H1 (cell line): ENCODE results near the gene TEX30. TPM values are rescaled to one million over a fixed set of nuclear protein-coding genes. Genes with fewer than 3 reads are reported as not detected.

Experiments
- CTCF ChIA-PET: fragments of 300-600 bp; sonication (Branson Sonifier 250); formaldehyde crosslinking; loops from one replicate; lab custom pipeline; 2021; ENCODE audit not compliant: partially characterized antibody; lab: Charles Lee
- POLR2A ChIA-PET: fragments of 300-600 bp; sonication (Branson Sonifier 250); formaldehyde crosslinking; loops from one replicate; lab custom pipeline; 2021; ENCODE audit warnings: inconsistent platforms; ENCODE audit not compliant: partially characterized antibody; lab: Charles Lee
- DNase-seq, 2 experiments: peaks; one replicate each; pipeline versions ENCODE4 v3.0.0 to v3.0.0-alpha.2; 2010 to 2022; ENCODE audit warnings: low spot score in 2 of 2, low read depth in 1 of 2, mixed read lengths in 1 of 2
- FAIRE-seq: peaks from 2 replicates; lab custom pipeline; 2011; peaks lifted over from hg19 to GRCh38; lab: Jason Lieb, UNC
- H2AFZ ChIP-seq: 2 replicates; pipeline ENCODE4 v1.8.1; 2012; ENCODE audit warnings: low read length, inconsistent platforms
- H2AK5ac ChIP-seq: 2 replicates; pipeline ENCODE4 v1.6.1; 2013; ENCODE audit warnings: low read depth, low read length
- H2BK120ac ChIP-seq: replicated peaks from 2 replicates; pipeline ENCODE3; 2013; ENCODE audit warnings: low read depth, low read length, inconsistent platforms
- H2BK12ac ChIP-seq: 2 replicates; pipeline ENCODE4 v1.6.1; 2013; ENCODE audit warnings: low read depth, low read length
- H2BK15ac ChIP-seq: 2 replicates; pipeline ENCODE4 v1.6.1; 2013; ENCODE audit warnings: low read length
- H2BK20ac ChIP-seq: 2 replicates; pipeline ENCODE4 v1.6.1; 2013; ENCODE audit warnings: low read length
- H2BK5ac ChIP-seq: 2 replicates; pipeline ENCODE4 v1.6.1; 2013; ENCODE audit warnings: low read depth, low read length
- H3K14ac ChIP-seq: 2 replicates; pipeline ENCODE4 v1.6.1; 2013; ENCODE audit warnings: inconsistent platforms; ENCODE audit not compliant: insufficient read length
- H3K18ac ChIP-seq: 2 replicates; pipeline ENCODE4 v1.6.1; 2013; ENCODE audit warnings: low read length; ENCODE audit errors: extremely low read depth
- H3K23ac ChIP-seq: 2 replicates; pipeline ENCODE4 v1.6.1; 2013; ENCODE audit warnings: inconsistent platforms; ENCODE audit not compliant: insufficient read length
- H3K23me2 ChIP-seq: 2 replicates; pipeline ENCODE4 v1.6.1; 2013; ENCODE audit warnings: low read depth, low read length
- H3K27ac ChIP-seq: 2 replicates; pipeline ENCODE4 v1.6.1; 2011; ENCODE audit warnings: low read depth, low read length, inconsistent platforms
- H3K27me3 ChIP-seq, 4 experiments: replicated peaks in 1 of 4; 1 replicate in 1 of 4; 2 replicates in 3 of 4; pipeline versions ENCODE4 v1.6.1 to v1.8.1; 2011 to 2013; ENCODE audit warnings: low read length in 3 of 4, mild to moderate bottlenecking in 3 of 4, inconsistent platforms in 2 of 4, mixed read lengths in 2 of 4, moderate library complexity in 1 of 4; ENCODE audit not compliant: control insufficient read depth in 3 of 4, insufficient read depth in 3 of 4; ENCODE audit errors: extremely low read depth in 1 of 4
- H3K36me3 ChIP-seq, 4 experiments: 2 replicates each; pipeline versions ENCODE4 v1.6.1 to v1.8.1; 2011 to 2013; ENCODE audit warnings: mild to moderate bottlenecking in 4 of 4, low read length in 3 of 4, moderate library complexity in 2 of 4, control low read depth in 1 of 4, inconsistent platforms in 1 of 4; ENCODE audit not compliant: insufficient read depth in 4 of 4, control insufficient read depth in 2 of 4
- H3K4ac ChIP-seq: replicated peaks from 2 replicates; pipeline ENCODE3; 2013; ENCODE audit warnings: low read length, low read depth, mixed read lengths, inconsistent platforms; ENCODE audit not compliant: insufficient read length
- H3K4me1 ChIP-seq, 4 experiments: replicated peaks in 1 of 4; 1 replicate in 1 of 4; 2 replicates in 3 of 4; pipeline versions ENCODE4 v1.6.1 to v1.8.1; 2011 to 2013; ENCODE audit warnings: low read length in 3 of 4, inconsistent platforms in 2 of 4, mixed read lengths in 1 of 4; ENCODE audit not compliant: insufficient read depth in 4 of 4, control insufficient read depth in 3 of 4
- H3K4me2 ChIP-seq, 2 experiments: 2 replicates each; pipeline versions ENCODE4 v1.6.1 to v1.8.1; 2011 to 2013; ENCODE audit warnings: low read depth in 2 of 2, low read length in 2 of 2, control low read depth in 1 of 2, inconsistent platforms in 1 of 2, mild to moderate bottlenecking in 1 of 2; ENCODE audit not compliant: insufficient read depth in 1 of 2
- H3K4me3 ChIP-seq, 4 experiments: fragments of 200-600, 300-600 bp in 1 of 4; sonication (generic), shearing (Covaris generic), sonication (Bioruptor Twin) in 1 of 4; 2 replicates each; pipeline versions ENCODE4 v1.5.1 to v1.8.1; 2011 to 2016; ENCODE audit warnings: low read length in 4 of 4, low read depth in 3 of 4, control low read depth in 2 of 4, inconsistent platforms in 2 of 4, mild to moderate bottlenecking in 2 of 4, mixed read lengths in 1 of 4, moderate library complexity in 1 of 4; ENCODE audit not compliant: insufficient read depth in 2 of 4; ENCODE audit errors: extremely low read depth in 1 of 4
- H3K56ac ChIP-seq: replicated peaks from 2 replicates; pipeline ENCODE3; 2013; ENCODE audit warnings: low read depth, mild to moderate bottlenecking, mixed read lengths, low read length, inconsistent platforms; ENCODE audit not compliant: insufficient read length
- H3K79me1 ChIP-seq: 2 replicates; pipeline ENCODE4 v1.6.1; 2013; ENCODE audit warnings: low read depth, low read length, control low read depth
- H3K79me2 ChIP-seq, 2 experiments: 2 replicates each; pipeline versions ENCODE4 v1.6.1 to v1.8.1; 2012 to 2013; ENCODE audit warnings: low read length in 2 of 2, mild to moderate bottlenecking in 2 of 2, inconsistent platforms in 1 of 2; ENCODE audit not compliant: insufficient read depth in 2 of 2, control insufficient read depth in 1 of 2
- H3K9ac ChIP-seq, 4 experiments: replicated peaks in 1 of 4; 1 replicate in 1 of 4; 2 replicates in 3 of 4; pipeline versions ENCODE4 v1.6.1 to v1.8.1; 2011 to 2013; ENCODE audit warnings: low read depth in 3 of 4, low read length in 3 of 4, control low read depth in 2 of 4, mild to moderate bottlenecking in 2 of 4, moderate library complexity in 2 of 4, inconsistent platforms in 1 of 4; ENCODE audit errors: extremely low read depth in 1 of 4
- H3K9me3 ChIP-seq, 2 experiments: 2 replicates each; pipeline versions ENCODE4 v1.6.1 to v1.8.1; 2012 to 2013; ENCODE audit warnings: mild to moderate bottlenecking in 2 of 2, moderate library complexity in 2 of 2, control low read depth in 1 of 2, inconsistent platforms in 1 of 2, low read depth in 1 of 2, low read length in 1 of 2, mixed read lengths in 1 of 2; ENCODE audit not compliant: insufficient read depth in 2 of 2
- H4K20me1 ChIP-seq, 2 experiments: replicated peaks in 1 of 2; 2 replicates each; pipeline versions ENCODE3 to v1.8.1; 2011 to 2013; ENCODE audit warnings: inconsistent platforms in 2 of 2, low read length in 2 of 2, mild to moderate bottlenecking in 1 of 2; ENCODE audit not compliant: insufficient read depth in 2 of 2, control insufficient read depth in 1 of 2
- H4K5ac ChIP-seq: 2 replicates; pipeline ENCODE4 v1.6.1; 2013; ENCODE audit warnings: low read length, low read depth, mixed read lengths, inconsistent platforms; ENCODE audit not compliant: insufficient read length
- H4K8ac ChIP-seq: 2 replicates; pipeline ENCODE4 v1.8.0; 2013; ENCODE audit warnings: mild to moderate bottlenecking, moderate library complexity, low read length, inconsistent platforms; ENCODE audit not compliant: insufficient read depth; ENCODE audit errors: extremely low read depth
- H4K91ac ChIP-seq: replicated peaks from 2 replicates; pipeline ENCODE3; 2013; ENCODE audit warnings: low read length, mixed read lengths, inconsistent platforms; ENCODE audit not compliant: insufficient read length
- ASH2L ChIP-seq: fragments of 200-600, 300-600 bp; sonication (generic); IDR thresholded peaks from one replicate; pipeline ENCODE4 v1.7.1; 2017; ENCODE audit warnings: low read length
- BACH1 ChIP-seq: IDR thresholded peaks from 2 replicates; pipeline ENCODE4 v1.6.1; 2012; ENCODE audit warnings: low read length, improper control_type of control experiment
- CBX5 ChIP-seq: fragments of 300-800, 300-1000 bp; sonication (generic); IDR thresholded peaks from 2 replicates; pipeline ENCODE4 v1.7.1; 2016; ENCODE audit warnings: antibody characterized with exemption, low read length, low read depth
- GABPA ChIP-seq: IDR thresholded peaks from 2 replicates; pipeline ENCODE4 v1.6.1; 2011; ENCODE audit warnings: mild to moderate bottlenecking, low read length, moderate library complexity, borderline replicate concordance; ENCODE audit not compliant: insufficient read depth
- NANOG ChIP-seq: IDR thresholded peaks from 2 replicates; pipeline ENCODE4 v1.6.1; 2011; ENCODE audit warnings: low read length, low read depth, mild to moderate bottlenecking, inconsistent platforms; ENCODE audit not compliant: insufficient read depth, poor library complexity, severe bottlenecking
- NRF1 ChIP-seq: IDR thresholded peaks from 2 replicates; pipeline ENCODE4 v1.6.1; 2011; ENCODE audit warnings: mild to moderate bottlenecking, low read depth, low read length, improper control_type of control experiment
- PHF8 ChIP-seq: fragments of 200-600 bp; sonication (generic); conservative IDR thresholded peaks from 2 replicates; pipeline ENCODE4 v1.7.1; 2012; ENCODE audit warnings: low read depth, mild to moderate bottlenecking, inconsistent platforms, low read length, moderate library complexity
- RAD21 ChIP-seq, 2 experiments: IDR thresholded peaks in 1 of 2; conservative IDR thresholded peaks in 1 of 2; 2 replicates each; pipeline ENCODE4 v1.6.1; 2011; ENCODE audit warnings: low read depth in 2 of 2, low read length in 2 of 2, improper control_type of control experiment in 1 of 2, inconsistent platforms in 1 of 2, mild to moderate bottlenecking in 1 of 2, moderate library complexity in 1 of 2
- SAP30 ChIP-seq: fragments of 300-600 bp; sonication (generic); IDR thresholded peaks from 2 replicates; pipeline ENCODE4 v1.7.1; 2012; ENCODE audit warnings: low read length, moderate library complexity, mild to moderate bottlenecking, inconsistent platforms; ENCODE audit not compliant: insufficient read depth, insufficient replicate concordance
- SIX5 ChIP-seq: IDR thresholded peaks from 2 replicates; pipeline ENCODE4 v1.6.1; 2011; ENCODE audit warnings: mild to moderate bottlenecking, low read depth, low read length
- SP4 ChIP-seq: IDR thresholded peaks from 2 replicates; pipeline ENCODE4 v1.6.1; 2012; ENCODE audit warnings: low read length, inconsistent platforms
- WGBS, 2 experiments: shearing (Covaris generic) in 1 of 2; methylation state at CpG; one replicate each; pipeline versions ENCODE4 v1.1.6 to v1.1.7; 2013 to 2015; ENCODE audit warnings: low lambda C conversion rate in 2 of 2, mixed read lengths in 2 of 2, inconsistent platforms in 1 of 2, low coverage in 1 of 2, missing lambda C conversion rate in 1 of 2; ENCODE audit not compliant: insufficient replicate concordance in 2 of 2, insufficient coverage in 1 of 2, insufficient read length in 1 of 2; ENCODE audit errors: extremely low coverage in 1 of 2, missing lambda C conversion rate in 1 of 2; 5-methylcytosine and 5-hydroxymethylcytosine counted together
- polyA plus RNA-seq, 7 experiments: library from polyadenylated mRNA; depleted of rRNA in 3 of 7; stranded (reverse) in 5 of 7; unstranded in 2 of 7; fragments of >200 nt in 5 of 7; fragments of 200-250 nt in 2 of 7; gene quantifications; 1 replicate in 5 of 7; 2 replicates in 1 of 7; 4 replicates in 1 of 7; pipeline versions ENCODE4 v1.2.1 to v1.2.3, GENCODE V29; 2011 to 2013; ENCODE audit warnings: missing spikeins in 2 of 7, mixed read lengths in 2 of 7
- total RNA-seq: library from RNA; stranded (reverse); fragmentation: NEBNext Ultra II Directional; extraction: Animal tissue kit (Norgen Biotek cat#: 25700); gene quantifications from 2 replicates; pipeline ENCODE4 v1.2.1, GENCODE V29; 2021
- TF ChIP-seq, protein P1 (sequence below): IDR thresholded peaks from 2 replicates; pipeline ENCODE4 v1.6.1; 2012; ENCODE audit warnings: inconsistent platforms

TEX30 gene
- total and polyA plus RNA-seq, 2 of the 8 experiments (the other 6 are each of a cell fraction or from before 2014, with no cell fraction given), result 6.5 to 10.3 TPM

DNA sequence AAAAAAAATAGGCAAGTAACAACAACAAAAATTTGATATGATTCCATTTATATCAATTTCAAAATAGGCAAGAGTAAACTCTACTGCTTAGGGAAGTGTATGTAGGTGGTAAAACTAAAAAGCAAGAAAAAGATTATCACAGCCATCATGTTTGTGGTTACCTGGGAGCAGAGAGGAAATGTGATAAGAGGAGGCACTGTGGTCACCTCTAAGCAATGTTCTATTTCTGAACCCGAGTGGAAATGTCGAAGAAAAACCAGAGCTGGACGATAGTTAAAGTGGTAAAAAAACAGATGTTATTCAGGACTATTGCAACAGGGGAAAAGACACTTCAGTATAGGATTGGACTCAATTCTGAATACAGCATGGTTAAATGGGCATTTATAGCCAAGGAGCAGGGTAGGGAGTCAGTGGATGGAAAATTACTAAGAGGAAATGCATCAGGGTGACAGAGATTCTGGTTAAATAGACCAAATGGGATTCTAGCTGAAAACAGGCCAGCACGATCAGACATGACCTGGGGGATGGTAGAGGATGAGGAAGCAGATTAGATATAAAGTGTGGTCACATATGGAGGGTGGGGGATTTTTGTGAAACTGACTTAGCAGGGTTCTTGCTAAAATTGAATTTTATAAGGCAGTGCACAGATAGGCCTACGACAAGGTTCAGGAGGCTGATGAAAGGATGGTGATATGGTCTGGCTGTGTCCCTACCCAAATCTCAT lies 6.0 kb upstream of the TEX30 start:
- POLR2A ChIA-PET, result no interaction called here
- no peak overlapping the region for H2AK5ac ChIP-seq
- no peaks in the 10 kb centered on the region for H4K20me1 ChIP-seq
- no peaks in the 10 kb centered on the region for H3K4me1 ChIP-seq
- H3K56ac ChIP-seq, result no peak overlapping the region
- H3K36me3 ChIP-seq, result peaks cover 0 to 2% (median 0%) of the 10 kb centered on the region in 4 experiments; a peak in 1 of 8 replicates
- H3K23ac ChIP-seq, result no peak overlapping the region
- H3K79me2 ChIP-seq, result no peaks in the 10 kb centered on the region
- FAIRE-seq (no peak), DNase-seq (no peak)
- H2BK120ac ChIP-seq, result no peak overlapping the region
- no peaks in the 10 kb centered on the region; a peak in 1 of 7 replicates for H3K27me3 ChIP-seq
- no peak overlapping the region for H3K14ac ChIP-seq
- H2AFZ ChIP-seq, result no peak overlapping the region
- no peak overlapping the region for H3K18ac ChIP-seq
- no peak overlapping the region for H3K27ac ChIP-seq
- H2BK5ac ChIP-seq, result no peak overlapping the region
- no peak overlapping the region for H3K4ac ChIP-seq
- H3K4me2 ChIP-seq, result no peak overlapping the region
- H2BK20ac ChIP-seq, result no peak overlapping the region
- no peak overlapping the region for H2BK12ac ChIP-seq
- H3K23me2 ChIP-seq, result no peaks in the 10 kb centered on the region
- no peak overlapping the region for H4K8ac ChIP-seq
- no peak overlapping the region for H3K9ac ChIP-seq
- peaks cover 7 to 8% of the 10 kb centered on the region in 2 experiments; a peak in 3 of 4 replicates for H3K9me3 ChIP-seq
- CTCF ChIA-PET, result no interaction called here
- no peak overlapping the region for H4K5ac ChIP-seq
- WGBS, 2 experiments, result 89% methylated on average over 5 of the region's 5 CpGs; no CpG with 5 or more reads in 1 of the 2 experiments
- H3K4me3 ChIP-seq, result no peak overlapping the region
- H4K91ac ChIP-seq, result no peak overlapping the region
- no peaks in the 10 kb centered on the region for H3K79me1 ChIP-seq
- H2BK15ac ChIP-seq, result no peak overlapping the region
- TF ChIP-seq GABPA, result no peak
- no peak for TF ChIP-seq SAP30
- TF ChIP-seq, protein P1, sequence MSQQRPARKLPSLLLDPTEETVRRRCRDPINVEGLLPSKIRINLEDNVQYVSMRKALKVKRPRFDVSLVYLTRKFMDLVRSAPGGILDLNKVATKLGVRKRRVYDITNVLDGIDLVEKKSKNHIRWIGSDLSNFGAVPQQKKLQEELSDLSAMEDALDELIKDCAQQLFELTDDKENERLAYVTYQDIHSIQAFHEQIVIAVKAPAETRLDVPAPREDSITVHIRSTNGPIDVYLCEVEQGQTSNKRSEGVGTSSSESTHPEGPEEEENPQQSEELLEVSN, result no peak
- no peak for TF ChIP-seq SP4
- no peak for TF ChIP-seq NANOG
- no peak for TF ChIP-seq NRF1
- TF ChIP-seq CBX5, result no peak
- TF ChIP-seq BACH1, result no peak
- no peak for TF ChIP-seq RAD21 (IDR thresholded peaks at IDR 0.05 in 1 of 2, conservative IDR thresholded peaks at IDR 0.05 in 1 of 2; ENCODE audit: low read depth in 2 of 2, low read length in 2 of 2)
- TF ChIP-seq SIX5, result no peak
- TF ChIP-seq ASH2L, result no peak
- no peak for TF ChIP-seq PHF8
